Measurements from ENCODE around the gene ITGA11.
A peak's percentile ranks its signal among the peaks of the same experiment; 100 is the strongest.

ITGA11 gene

GRCh38 chr15:68307131-68307928, 124.6 kb downstream of the ITGA11 start:
- Histone ChIP-seq H3K9ac (peak overlapping the region in 1 of 11 experiments; percentile 64; a peak in 2 of 22 replicates), H3K27ac (0 out of 22 replicates have a peak overlapping the region, but pooled peaks of 3 of the 11 experiments have one; percentile 3 to 19 (median 18))
- TF ChIP-seq Cebpa-rat (IDR thresholded peaks at IDR 0.05), result no peak

DNA sequence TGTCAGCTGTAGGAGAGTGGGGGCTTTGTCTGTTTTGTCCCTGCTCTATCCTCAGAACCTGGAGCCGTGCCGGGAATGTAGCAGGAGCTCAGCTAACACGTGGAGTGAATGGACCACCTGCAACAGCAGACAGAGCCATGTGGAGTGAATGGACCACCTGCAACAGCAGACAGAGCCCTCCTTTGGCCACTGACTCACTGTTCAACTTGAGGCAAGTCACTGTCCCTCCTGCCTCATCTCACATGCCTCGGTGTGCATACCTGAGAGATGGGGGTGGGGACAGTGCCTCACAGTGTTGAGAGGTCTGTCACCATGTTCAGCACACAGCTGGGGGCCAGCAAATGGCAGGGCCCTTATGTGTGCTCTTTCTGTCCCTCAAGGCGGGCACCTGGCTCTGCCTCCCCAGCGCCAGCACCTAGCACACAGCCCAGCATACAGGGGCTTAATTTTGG, 126.5 kb downstream of the ITGA11 start:
- TF ChIP-seq Cebpa-rat (IDR thresholded peaks at IDR 0.05), result no peak
- H3K9me3 ChIP-seq (replicated peaks in 1 of 11), result no peaks in the 10 kb centered on the region

More at GRCh38 chr15:68307131-68307928, 124.6 kb downstream of the ITGA11 start:
- Histone ChIP-seq H3K9me3 (replicated peaks in 1 of 11) (no peaks in the 10 kb centered on the region), H3K36me3 (no peaks in the 10 kb centered on the region), H3K27me3 (no peaks in the 10 kb centered on the region), H3K4me1 (peaks cover 11 to 26% (median 19%) of the 10 kb centered on the region in 10 experiments; a peak in 19 of 20 replicates), H3K4me3 (no peak overlapping the region), H3K4me2 (peak overlapping the region in 1 of 11 experiments; percentile 83; a peak in 1 of 22 replicates), H4K20me1 (no peaks in the 10 kb centered on the region)

DNA sequence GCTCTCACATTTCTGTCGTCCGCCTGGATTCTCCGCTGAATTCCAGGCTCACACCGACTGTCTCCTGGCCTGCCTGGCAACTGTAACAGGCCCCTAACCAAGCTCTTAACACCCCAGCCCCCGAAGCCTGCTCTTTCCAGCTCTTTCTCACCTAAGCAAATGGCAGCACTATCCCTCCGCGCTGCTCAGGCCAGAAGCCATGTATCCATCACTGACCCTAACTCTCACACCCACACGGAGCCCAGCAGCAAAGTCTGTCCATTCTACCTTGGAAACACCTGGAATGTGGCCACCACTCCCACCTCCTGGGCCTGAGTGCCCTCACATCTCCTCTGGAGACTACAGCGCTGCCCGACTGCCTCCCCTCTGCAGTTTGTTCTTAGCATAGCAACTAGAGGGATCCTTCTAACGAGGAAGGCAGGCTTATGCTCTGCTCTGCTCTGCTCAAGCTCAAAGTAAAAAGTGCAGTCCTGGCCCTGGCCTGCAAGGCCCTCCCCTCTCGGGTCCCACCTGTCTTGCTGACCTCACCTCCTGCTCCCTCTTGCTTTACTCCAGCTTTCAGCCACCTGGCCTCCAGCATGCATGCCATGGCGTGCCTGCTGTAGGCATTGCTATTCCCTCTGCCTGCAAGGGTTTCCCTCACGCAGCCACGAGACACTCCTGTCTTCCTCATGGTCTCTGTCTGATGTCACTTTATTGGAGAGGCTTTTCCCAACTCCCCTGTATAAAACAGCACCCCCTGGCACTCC, 127.2 kb downstream of the ITGA11 start:
- H3K4me2 ChIP-seq, result no peak overlapping the region
- H3K27me3 ChIP-seq, result no peaks in the 10 kb centered on the region
- peaks cover 12 to 36% (median 18%) of the 10 kb centered on the region in 10 experiments for H3K4me1 ChIP-seq

More for the DNA sequence above, 126.5 kb downstream of the ITGA11 start:
- H3K4me3 ChIP-seq, result no peak overlapping the region
- no peaks in the 10 kb centered on the region for H4K20me1 ChIP-seq
- H3K27ac ChIP-seq, result peak overlapping the region in 1 of 11 experiments; percentile 12; a peak in 1 of 22 replicates
- H3K36me3 ChIP-seq, result peaks cover 0 to under 1% (median 0%) of the 10 kb centered on the region in 11 experiments; a peak in 1 of 22 replicates
- H3K4me1 ChIP-seq, result peaks cover 13 to 33% (median 16%) of the 10 kb centered on the region in 10 experiments
- H3K27me3 ChIP-seq, result no peaks in the 10 kb centered on the region
- H3K9ac ChIP-seq, result 0 out of 22 replicates have a peak overlapping the region, but pooled peaks of 1 of the 11 experiments have one; percentile 2
- no peak overlapping the region for H3K4me2 ChIP-seq

DNA sequence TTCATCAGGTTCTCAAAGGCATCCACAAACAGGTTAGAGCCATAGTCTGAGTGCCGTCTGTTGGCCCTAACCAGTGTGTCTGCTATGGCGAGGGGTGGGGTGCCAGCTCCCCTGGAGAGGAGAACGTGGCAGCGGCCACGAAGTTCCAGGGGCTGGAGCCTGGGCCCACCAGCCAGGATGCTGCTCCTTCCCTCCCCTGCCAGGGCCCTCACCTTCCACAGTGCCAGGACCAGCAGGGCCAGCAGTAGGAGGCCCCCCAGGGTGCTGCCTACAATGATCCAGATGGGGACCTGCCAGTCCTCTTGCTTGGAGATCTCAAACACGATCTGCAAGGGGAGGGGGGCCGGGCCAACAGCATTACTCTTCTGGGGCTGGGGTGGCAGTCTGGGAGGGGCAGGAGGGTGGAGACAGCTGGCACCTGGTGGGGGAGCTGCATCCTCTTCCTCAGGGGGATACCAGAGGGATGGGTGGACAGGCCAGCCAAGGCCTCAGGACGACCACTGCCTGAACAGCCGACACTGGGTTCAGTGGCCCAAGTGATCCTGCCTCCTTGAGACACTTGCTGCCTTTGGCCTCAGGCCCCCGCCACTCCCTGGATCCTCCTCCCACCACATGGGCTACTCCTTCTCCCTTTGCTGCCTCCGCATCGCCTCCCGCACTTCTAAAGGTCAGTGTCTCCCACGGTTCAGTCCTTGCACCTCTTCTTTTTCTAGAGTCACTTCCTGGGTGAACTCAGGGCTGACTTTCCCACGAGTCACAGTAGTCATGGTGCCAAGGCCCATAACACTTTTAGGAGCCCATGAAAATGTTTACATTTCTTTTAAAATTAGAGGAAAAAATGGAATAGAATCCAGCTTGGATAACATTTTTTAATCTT, 128.2 kb downstream of the ITGA11 start:
- H4K20me1 ChIP-seq, result peaks cover 0 to 10% (median 0%) of the 10 kb centered on the region in 11 experiments; a peak in 4 of 22 replicates
- H3K9ac ChIP-seq, result peak overlapping the region in 2 of 11 experiments; percentile 16 to 29; a peak in 1 of 22 replicates
- no peak overlapping the region; a peak in 2 of 22 replicates for H3K4me2 ChIP-seq
- H3K27me3 ChIP-seq, result no peaks in the 10 kb centered on the region
- peak overlapping the region in 2 of 11 experiments; percentile 14 to 37; a peak in 4 of 22 replicates for H3K27ac ChIP-seq
- no peak overlapping the region for H3K4me3 ChIP-seq
- no peak for TF ChIP-seq Cebpa-rat (IDR thresholded peaks at IDR 0.05)
- H3K36me3 ChIP-seq, result peaks cover 0 to 7% (median 0%) of the 10 kb centered on the region in 11 experiments; a peak in 2 of 22 replicates
- H3K4me1 ChIP-seq, result peaks cover 22 to 46% (median 27%) of the 10 kb centered on the region in 10 experiments
- no peaks in the 10 kb centered on the region for H3K9me3 ChIP-seq (replicated peaks in 1 of 11)

More for the DNA sequence above, 127.2 kb downstream of the ITGA11 start:
- TF ChIP-seq Cebpa-rat (IDR thresholded peaks at IDR 0.05), result no peak
- Histone ChIP-seq H3K9ac (peak overlapping the region in 2 of 11 experiments; percentile 13 to 16; a peak in 1 of 22 replicates), H3K4me3 (no peak overlapping the region), H3K9me3 (replicated peaks in 1 of 11) (no peaks in the 10 kb centered on the region), H3K27ac (peak overlapping the region in 1 of 11 experiments; percentile 37; a peak in 2 of 22 replicates), H4K20me1 (peaks cover 0 to under 1% (median 0%) of the 10 kb centered on the region in 11 experiments; a peak in 2 of 22 replicates), H3K36me3 (peaks cover 0 to 6% (median 0%) of the 10 kb centered on the region in 11 experiments; a peak in 2 of 22 replicates)

GRCh38 chr15:68303134-68303533, 128.8 kb downstream of the ITGA11 start:
- peaks cover 28 to 53% (median 34%) of the 10 kb centered on the region in 10 experiments for H3K4me1 ChIP-seq
- no peak overlapping the region for H3K4me2 ChIP-seq

DNA sequence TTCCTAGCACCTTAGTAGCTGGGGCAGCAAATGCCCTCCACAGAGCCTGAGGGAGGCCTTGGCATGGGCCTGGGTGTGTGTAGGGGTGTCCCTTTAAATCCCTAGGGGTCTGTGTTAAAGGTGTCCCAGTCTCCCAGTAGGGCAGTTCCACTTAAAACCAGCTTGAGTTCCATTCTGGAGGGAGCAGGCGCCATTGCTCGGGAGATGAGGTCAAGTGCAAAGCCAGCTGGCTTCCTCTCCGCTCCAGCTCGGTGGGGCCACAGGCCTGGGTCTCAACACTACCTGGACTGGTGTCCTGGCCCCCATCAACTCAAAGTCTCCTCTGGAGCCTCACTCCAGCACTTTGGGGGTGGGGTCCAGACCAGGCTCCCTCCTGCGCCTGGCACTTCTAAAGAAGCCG, 129.2 kb downstream of the ITGA11 start:
- Histone ChIP-seq H3K27me3 (no peaks in the 10 kb centered on the region), H3K4me1 (peaks cover 32 to 57% (median 38%) of the 10 kb centered on the region in 10 experiments), H3K9me3 (replicated peaks in 1 of 11) (no peaks in the 10 kb centered on the region), H3K4me3 (no peak overlapping the region), H3K36me3 (peaks cover 0 to 11% (median 0%) of the 10 kb centered on the region in 11 experiments; a peak in 3 of 22 replicates), H3K4me2 (no peak overlapping the region), H4K20me1 (peaks cover 0 to 18% (median 0%) of the 10 kb centered on the region in 11 experiments; a peak in 4 of 22 replicates), H3K27ac (peak overlapping the region in 1 of 11 experiments; percentile 4; a peak in 1 of 22 replicates), H3K9ac (no peak overlapping the region)
- TF ChIP-seq Cebpa-rat (IDR thresholded peaks at IDR 0.05), result no peak

More at GRCh38 chr15:68303134-68303533, 128.8 kb downstream of the ITGA11 start:
- H3K4me3 ChIP-seq, result no peak overlapping the region
- H3K9ac ChIP-seq, result no peak overlapping the region
- H3K27me3 ChIP-seq, result no peaks in the 10 kb centered on the region
- no peak for TF ChIP-seq Cebpa-rat (IDR thresholded peaks at IDR 0.05)
- H3K9me3 ChIP-seq (replicated peaks in 1 of 11), result no peaks in the 10 kb centered on the region
- H3K36me3 ChIP-seq, result peaks cover 0 to 7% (median 0%) of the 10 kb centered on the region in 11 experiments; a peak in 3 of 22 replicates
- H3K27ac ChIP-seq, result peak overlapping the region in 1 of 11 experiments; percentile 4; a peak in 1 of 22 replicates
- peaks cover 0 to 16% (median 0%) of the 10 kb centered on the region in 11 experiments; a peak in 4 of 22 replicates for H4K20me1 ChIP-seq

- peaks cover 24 to 52% (median 35%) of the 10 kb centered on the region in 10 experiments for H3K4me1 ChIP-seq
- H3K27me3 ChIP-seq, result no peaks in the 10 kb centered on the region
- H4K20me1 ChIP-seq, result peaks cover 0 to 31% (median 0%) of the 10 kb centered on the region in 11 experiments; a peak in 4 of 22 replicates
- no peak for TF ChIP-seq Cebpa-rat (IDR thresholded peaks at IDR 0.05)
- H3K36me3 ChIP-seq, result peaks cover 0 to 20% (median 6%) of the 10 kb centered on the region in 11 experiments; a peak in 13 of 22 replicates
- H3K9me3 ChIP-seq (replicated peaks in 1 of 11), result no peaks in the 10 kb centered on the region
- peak overlapping the region in 6 of 11 experiments; percentile 23 to 92 (median 46); a peak in 11 of 22 replicates for H3K4me2 ChIP-seq
- H3K27ac ChIP-seq, result peak overlapping the region in 5 of 11 experiments; percentile 11 to 47 (median 16); a peak in 4 of 22 replicates
- no peak overlapping the region for H3K9ac ChIP-seq
- no peak overlapping the region for H3K4me3 ChIP-seq
These were observed 130.7 kb downstream of the ITGA11 start for GRCh38 chr15:68301301-68301700.

All from BLaER1 treated with 17β-estradiol and CSF1 and Interleukin-3, amounts not matched to agents 10 nM and 100 nM (cell line).